Measurements from ENCODE around the gene SMDT1.

SMDT1 gene

DNA sequence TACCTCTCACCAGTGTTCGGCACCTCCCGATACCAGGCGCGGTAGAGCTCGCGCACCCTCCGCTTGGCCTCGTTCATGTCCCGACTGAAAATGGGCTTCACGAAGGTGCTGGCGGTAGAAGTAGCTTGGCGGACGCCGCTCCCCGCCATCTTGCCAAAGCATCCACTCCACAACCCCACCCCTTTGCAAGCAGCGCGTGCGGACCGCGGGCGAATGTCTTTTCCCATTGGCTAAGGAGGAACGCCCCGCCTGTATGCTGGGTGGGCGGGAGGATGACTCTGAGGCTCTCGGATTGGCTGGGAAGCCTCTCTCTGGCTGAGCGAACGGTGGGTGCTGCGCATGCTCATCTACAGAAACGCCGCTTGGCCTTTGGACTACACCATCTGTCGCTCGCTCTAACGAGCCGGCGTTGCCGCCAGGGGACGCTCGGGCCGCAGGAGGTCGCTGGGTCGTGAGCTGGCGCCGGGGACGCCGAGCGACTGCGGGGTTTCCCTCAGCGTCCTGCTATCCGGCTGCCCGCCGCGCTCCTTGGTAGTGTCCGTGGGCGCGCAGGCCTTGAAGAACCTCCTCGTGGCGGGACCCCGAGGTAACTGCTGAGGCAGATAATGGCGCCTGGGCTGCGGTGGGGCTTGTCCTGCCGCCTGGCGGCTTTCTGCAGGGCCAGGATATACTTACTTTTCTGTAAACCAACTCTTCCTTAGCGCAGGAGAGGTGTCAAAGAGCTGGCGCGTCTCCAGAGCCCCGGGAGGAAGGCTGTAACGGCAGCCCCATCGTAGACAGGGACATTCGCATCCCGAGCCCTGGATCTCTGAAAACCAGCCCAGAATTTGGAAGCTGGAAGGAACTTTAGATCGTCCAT, 11.3 kb downstream of the SMDT1 start, which contains the start of gene NDUFA6 (continued):
- TF ChIP-seq, protein P1, sequence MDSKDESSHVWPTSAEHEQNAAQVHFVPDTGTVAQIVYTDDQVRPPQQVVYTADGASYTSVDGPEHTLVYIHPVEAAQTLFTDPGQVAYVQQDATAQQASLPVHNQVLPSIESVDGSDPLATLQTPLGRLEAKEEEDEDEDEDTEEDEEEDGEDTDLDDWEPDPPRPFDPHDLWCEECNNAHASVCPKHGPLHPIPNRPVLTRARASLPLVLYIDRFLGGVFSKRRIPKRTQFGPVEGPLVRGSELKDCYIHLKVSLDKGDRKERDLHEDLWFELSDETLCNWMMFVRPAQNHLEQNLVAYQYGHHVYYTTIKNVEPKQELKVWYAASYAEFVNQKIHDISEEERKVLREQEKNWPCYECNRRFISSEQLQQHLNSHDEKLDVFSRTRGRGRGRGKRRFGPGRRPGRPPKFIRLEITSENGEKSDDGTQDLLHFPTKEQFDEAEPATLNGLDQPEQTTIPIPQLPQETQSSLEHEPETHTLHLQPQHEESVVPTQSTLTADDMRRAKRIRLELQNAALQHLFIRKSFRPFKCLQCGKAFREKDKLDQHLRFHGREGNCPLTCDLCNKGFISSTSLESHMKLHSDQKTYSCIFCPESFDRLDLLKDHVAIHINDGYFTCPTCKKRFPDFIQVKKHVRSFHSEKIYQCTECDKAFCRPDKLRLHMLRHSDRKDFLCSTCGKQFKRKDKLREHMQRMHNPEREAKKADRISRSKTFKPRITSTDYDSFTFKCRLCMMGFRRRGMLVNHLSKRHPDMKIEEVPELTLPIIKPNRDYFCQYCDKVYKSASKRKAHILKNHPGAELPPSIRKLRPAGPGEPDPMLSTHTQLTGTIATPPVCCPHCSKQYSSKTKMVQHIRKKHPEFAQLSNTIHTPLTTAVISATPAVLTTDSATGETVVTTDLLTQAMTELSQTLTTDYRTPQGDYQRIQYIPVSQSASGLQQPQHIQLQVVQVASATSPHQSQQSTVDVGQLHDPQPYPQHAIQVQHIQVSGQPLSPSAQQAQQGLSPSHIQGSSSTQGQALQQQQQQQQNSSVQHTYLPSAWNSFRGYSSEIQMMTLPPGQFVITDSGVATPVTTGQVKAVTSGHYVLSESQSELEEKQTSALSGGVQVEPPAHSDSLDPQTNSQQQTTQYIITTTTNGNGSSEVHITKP (tag by site-specific recombination; IDR thresholded peaks at IDR 0.05), result peak; percentile 99
- no peak for TF ChIP-seq ZNF544 (tag by site-specific recombination; IDR thresholded peaks at IDR 0.05)
- TF ChIP-seq OVOL3 (tag by site-specific recombination; IDR thresholded peaks at IDR 0.05), result no peak; the same call in 1 of the 2 replicates
- no peak for TF ChIP-seq ZNF791 (tag by site-specific recombination; IDR thresholded peaks at IDR 0.05)
- TF ChIP-seq HOXA7 (CRISPR knock-in tag; IDR thresholded peaks at IDR 0.05; ENCODE audit: borderline replicate concordance), result no peak
- TF ChIP-seq ZNF112 (tag by site-specific recombination; IDR thresholded peaks at IDR 0.05), result no peak
- no peak for TF ChIP-seq GLI4 (tag by site-specific recombination; IDR thresholded peaks at IDR 0.05)
- no peak for TF ChIP-seq ZNF626 (tag by site-specific recombination; IDR thresholded peaks at IDR 0.05)
- no peak for TF ChIP-seq ZNF155 (tag by site-specific recombination; IDR thresholded peaks at IDR 0.05)
- TF ChIP-seq BCL11A (tag by site-specific recombination; IDR thresholded peaks at IDR 0.05; ENCODE audit: low read depth), result peak; percentile 91; the same call in 1 of the 2 replicates
- no peak; the same call in 1 of the 2 replicates for TF ChIP-seq ZNF391 (tag by site-specific recombination; IDR thresholded peaks at IDR 0.05; ENCODE audit: borderline replicate concordance, low read depth)
- TF ChIP-seq ZNF292 (tag by site-specific recombination; IDR thresholded peaks at IDR 0.05; ENCODE audit: borderline replicate concordance, low read depth), result no peak
- 0 out of 2 replicates have a peak, but pooled peaks have one; percentile 16 for TF ChIP-seq ZNF639 (tag by site-specific recombination; IDR thresholded peaks at IDR 0.05)
- TF ChIP-seq ZNF555 (tag by site-specific recombination; conservative IDR thresholded peaks at IDR 0.05), result no peak
- peak; percentile 69; the same call in 1 of the 2 replicates for TF ChIP-seq REPIN1 (tag by site-specific recombination; IDR thresholded peaks at IDR 0.05; ENCODE audit: low read depth)
- TF ChIP-seq MZF1 (tag by site-specific recombination; IDR thresholded peaks at IDR 0.05; ENCODE audit: borderline replicate concordance), result no peak
- peak; percentile 54 for TF ChIP-seq ZBTB11 (tag by site-specific recombination; conservative IDR thresholded peaks at IDR 0.05; ENCODE audit: low read depth)
- peak; percentile 61 for TF ChIP-seq ZFHX2 (tag by site-specific recombination; conservative IDR thresholded peaks at IDR 0.05)
- TF ChIP-seq ZNF658 (tag by site-specific recombination; IDR thresholded peaks at IDR 0.05), result no peak
- TF ChIP-seq ZNF677 (tag by site-specific recombination; IDR thresholded peaks at IDR 0.05), result no peak
- no peak for TF ChIP-seq REST (tag by site-specific recombination; IDR thresholded peaks at IDR 0.05)
- 0 out of 2 replicates have a peak, but pooled peaks have one; percentile 8 for TF ChIP-seq ZFP69B (tag by site-specific recombination; IDR thresholded peaks at IDR 0.05)
- no peak for TF ChIP-seq ZFP41 (tag by site-specific recombination; IDR thresholded peaks at IDR 0.05; ENCODE audit: borderline replicate concordance)
- TF ChIP-seq KLF9 (tag by site-specific recombination; IDR thresholded peaks at IDR 0.05; ENCODE audit: low read depth), result peak; percentile 68; the same call in 1 of the 2 replicates
- TF ChIP-seq KLF17 (tag by site-specific recombination; IDR thresholded peaks at IDR 0.05), result peak; percentile 17; the same call in 1 of the 2 replicates
- no peak for TF ChIP-seq ZNF510 (tag by site-specific recombination; IDR thresholded peaks at IDR 0.05; ENCODE audit: insufficient replicate concordance)
